Measurements from ENCODE around the gene ZNF674.

ZNF674 gene

DNA sequence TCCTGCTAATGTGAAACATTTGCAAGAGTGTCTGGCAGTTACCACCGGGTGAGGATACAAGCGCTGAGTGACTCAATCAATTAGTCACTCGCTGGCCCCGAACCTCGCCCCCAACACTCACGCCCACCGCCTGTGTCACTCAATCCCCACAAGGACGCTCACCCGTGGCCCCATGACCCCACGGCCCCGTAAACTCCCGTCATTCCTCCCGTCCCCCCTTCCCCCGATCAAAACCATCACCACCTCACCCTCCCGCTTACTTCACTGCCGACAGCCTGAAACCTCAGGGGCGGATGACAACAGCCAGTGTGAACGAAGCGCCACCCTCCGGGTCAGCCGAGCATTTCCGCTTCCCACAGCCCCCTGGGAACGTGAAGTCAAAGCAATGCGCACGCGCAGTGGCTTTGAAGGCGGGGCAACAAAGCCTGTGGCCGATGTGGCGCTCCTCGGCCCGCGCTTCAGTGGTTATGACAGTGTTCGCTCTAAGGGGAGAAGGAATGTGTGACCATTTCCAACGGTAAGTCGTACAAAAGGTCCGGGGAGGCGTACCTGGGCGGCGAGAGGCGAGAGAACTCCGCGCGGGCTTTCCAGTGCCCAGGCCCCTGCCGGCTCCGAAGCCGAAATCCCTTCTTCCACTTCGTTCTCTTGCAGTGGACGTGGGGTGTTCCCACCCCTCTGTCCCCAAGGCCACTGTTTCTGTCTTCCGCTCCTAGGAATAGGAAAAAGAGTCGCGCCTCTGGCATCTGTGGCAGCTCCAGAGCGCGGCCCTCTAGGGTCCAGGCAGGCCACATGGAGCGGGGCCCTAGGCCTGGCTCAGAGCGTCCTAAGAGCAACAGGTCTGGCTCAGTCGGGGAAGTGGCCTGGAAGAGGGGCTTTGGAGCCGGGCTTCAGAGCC is at the start of gene ZNF674:
Gene ZNF674 (minus strand): TSS at position 311 of the 895 bp plus-strand sequence. CDS start 3,334 bp downstream, outside the sequence.
- DNase-seq = peak; percentile 85 to 98 (median 94)

DNA sequence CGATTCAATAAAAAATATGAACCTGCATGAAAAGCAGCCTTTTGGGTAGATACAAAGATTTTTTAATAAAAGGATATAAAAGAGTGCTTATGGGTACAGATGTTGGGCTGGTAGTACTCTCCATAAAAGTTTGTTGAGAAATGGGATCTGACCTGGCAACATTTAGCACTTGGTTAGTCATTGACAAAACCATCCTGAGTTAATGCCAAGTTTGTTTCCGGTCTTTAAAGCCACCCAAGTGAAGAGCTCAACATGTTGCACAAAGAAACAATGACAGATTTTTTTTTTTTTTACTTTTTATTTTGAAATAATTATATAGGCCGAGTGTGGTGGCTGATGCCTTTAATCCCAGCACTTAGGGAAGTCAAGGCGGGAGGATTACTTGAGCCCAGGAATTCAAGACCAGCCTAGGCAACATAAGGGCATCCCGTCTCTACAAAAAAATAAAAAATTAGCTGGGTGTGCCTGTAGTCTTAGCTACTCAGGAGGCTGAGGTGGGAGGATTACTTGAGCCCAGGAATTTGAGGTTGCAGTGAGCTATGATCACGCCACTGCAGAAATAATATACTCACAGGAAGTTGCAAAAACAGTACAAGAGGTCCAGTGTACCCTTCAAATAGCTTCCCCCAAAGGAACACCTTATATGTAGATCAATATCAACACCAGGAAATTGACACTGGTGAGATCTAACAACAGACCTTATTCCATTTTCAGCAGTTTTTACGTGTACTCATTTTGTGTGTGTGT is 44.9 kb upstream of the ZNF674 start:
- no peak for DNase-seq

DNA sequence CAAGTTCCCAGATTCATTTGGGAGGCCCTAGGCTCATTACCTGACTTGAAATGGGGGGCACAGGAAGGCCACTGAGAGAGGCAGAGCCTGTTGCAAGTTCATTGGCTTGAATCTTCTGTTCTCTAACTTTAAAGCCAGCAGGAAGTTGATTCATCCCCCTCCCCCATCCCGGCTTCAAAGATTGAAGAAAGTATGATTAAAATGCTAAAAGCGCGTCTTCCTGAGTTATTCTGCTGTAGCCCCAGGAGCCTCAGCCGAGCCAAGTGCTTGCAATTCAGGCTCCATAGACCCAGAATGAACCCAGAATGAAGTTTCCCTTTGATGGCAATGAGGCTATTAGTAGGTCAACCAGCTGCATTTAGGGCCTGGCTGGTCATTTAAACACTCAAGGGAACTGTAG is 43.0 kb upstream of the ZNF674 start:
- no peak for DNase-seq

DNA sequence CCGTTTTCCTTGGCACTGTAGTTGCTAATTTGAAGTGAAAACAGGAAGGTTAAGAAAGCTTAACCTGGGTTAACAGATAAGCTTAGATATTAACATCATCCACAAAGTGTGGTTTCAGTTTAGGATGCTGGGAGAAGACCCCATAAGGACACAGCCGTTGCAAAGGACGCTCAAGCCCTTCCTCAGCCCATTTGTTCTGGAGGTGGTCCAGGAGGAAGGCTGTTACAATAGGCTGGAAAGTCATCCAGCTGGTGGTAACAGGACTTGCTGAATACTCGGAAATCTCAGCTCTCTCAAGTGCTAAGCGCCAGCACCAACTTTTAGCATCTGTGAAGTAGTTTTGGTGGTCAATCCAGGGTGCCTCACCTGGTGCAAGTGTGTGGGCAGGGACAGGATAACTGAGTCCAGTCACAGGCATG is 42.5 kb upstream of the ZNF674 start:
- no peak for DNase-seq

DNA sequence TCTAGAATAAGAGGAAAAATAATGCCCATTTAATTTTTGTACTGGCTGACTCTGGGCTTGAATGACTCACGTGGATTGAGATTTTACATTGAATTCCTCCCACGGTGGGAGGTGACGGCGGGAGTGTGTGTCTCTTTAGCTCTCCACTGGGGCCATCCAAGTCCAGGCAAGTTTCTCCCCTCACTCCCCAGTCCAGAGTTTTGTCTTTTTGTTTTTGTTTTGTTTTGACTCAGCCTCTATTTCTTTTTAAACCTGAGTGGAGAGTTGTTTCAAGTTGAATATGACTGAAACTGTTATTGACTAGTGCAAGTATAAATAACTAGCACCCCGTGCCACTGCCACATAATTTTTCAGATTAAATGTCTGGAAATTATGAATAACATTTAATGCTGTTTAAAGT is 41.9 kb upstream of the ZNF674 start:
- DNase-seq = no peak

DNA sequence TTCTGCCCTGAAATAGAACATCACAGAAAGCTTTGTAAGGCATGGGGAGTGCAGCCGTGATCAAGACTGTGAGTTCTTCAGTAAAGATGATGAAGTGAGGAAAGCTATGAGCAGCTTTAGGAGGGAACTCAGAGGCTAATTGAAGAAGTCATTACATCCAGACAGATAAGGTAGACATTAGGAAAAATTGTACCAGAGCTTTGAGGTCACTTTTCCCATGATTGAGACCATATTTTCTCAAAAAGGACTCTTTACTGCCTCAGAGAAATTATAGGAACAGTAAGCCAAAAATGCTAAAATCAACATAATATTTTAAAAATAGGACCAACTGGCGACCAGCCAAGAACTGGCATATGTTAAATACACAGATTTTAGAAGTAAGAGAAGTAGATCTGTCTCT is 39.5 kb upstream of the ZNF674 start:
- DNase-seq = no peak

DNA sequence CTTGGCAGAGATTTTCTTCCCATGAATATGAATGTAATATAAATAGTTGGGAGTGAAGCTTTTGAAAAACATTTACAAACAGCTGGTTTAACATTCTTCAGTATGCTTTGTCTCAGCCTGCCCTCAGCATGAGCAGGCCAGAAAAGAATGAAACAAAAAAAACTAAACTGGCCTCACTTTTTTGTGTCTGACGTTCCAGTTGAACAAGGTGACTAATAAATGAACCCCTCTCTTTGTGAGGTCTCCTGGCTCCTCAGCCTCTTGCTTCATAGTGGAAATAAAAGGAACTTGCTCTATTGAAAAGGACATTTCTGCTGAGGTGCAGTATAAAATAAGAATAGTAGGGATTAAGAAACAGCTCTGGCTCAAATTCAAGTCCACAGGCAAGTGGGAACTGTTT is 37.7 kb upstream of the ZNF674 start:
- no peak for DNase-seq

DNA sequence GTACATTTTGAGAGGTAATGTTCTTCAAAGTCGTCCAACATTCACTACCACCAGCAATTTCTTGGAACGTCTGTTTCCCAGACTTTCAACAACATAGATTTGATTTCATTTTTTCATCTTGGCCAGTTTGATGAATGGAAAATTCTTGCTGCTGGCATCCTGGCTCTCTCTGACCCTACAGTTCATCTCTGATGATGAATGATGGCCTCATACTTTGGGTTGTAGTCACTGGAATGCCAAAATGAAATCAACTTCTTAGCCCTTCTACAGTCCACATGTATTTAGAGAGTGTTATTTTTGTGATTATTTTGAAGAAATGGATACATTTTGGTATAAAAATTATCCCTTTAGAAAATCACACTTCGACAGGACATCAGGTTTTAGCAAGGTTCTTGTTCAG is 37.1 kb upstream of the ZNF674 start:
- no peak for DNase-seq

DNA sequence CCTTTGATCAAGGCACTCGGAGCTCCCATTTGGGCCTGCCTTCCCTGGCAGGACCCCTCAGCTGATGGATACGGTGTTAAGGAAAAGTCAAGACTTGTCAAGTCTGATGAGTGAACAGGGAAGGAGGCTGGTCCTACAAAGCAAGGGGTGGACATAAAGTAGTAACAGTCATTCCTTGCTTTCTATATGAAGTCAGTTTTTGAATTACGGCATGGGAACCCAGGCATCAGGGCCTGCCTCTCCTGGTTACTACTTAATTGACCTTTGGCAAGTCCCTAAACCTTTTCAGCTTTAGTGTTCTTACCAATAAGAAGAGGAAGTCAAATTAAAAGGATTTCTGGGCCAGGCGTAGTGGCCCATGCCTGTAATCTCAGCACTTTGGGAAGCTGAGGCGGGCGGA is 35.4 kb upstream of the ZNF674 start:
- DNase-seq = no peak

DNA sequence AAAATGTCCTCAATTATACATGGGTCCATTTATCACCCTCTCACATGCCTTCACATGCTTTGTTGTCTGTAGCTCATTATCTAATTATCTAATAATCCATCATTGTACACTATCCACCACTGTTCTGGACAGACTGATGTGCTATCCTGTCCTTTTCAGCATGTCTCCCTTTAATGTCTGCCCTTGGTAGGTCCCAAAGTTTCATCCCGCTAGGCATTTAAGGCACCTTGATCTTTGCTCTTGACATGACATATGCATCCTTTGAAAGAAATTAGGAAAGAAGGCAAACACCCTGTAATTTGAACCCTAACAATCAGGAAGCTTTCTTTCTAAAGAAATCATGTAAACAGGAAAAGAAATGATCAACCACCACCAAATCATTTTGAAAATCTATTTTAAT is 34.0 kb upstream of the ZNF674 start:
- no peak for DNase-seq

DNA sequence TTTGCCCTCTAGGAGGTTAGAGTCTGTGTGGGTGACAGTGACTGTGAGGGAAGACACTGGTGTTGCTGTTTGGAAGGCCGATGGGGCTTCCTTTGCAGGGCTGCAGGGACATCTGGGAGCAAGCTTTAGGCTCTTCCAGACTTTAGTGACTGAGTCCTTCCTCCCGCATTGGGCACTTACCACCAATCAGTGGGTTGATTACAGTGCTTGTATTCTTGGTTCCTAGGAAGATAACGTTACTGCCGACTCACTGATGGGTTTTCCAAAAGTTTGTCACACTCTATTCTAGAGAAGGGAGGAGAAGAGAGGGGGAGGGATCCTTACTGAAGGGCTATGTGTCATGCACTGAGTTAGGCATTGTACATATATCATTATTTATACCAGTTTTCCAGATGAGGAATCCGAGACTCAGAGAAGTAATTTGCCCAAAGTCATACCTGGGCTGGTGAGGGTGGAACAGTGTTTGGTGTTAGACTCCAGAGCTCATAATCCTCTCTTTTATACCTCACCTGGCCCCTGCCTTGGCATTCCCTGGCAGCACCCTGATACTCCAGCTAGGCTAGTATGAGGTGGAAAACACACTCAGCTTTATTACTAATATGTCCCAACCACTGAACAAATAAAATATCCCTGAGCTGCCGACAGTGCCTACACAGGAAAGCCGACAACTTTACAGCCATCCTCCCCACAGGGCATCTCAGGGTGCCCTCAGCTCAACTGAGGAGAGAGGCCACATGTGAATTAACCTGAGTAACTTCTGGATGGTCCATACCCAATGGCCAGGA is 32.2 kb upstream of the ZNF674 start:
- no peak for DNase-seq

DNA sequence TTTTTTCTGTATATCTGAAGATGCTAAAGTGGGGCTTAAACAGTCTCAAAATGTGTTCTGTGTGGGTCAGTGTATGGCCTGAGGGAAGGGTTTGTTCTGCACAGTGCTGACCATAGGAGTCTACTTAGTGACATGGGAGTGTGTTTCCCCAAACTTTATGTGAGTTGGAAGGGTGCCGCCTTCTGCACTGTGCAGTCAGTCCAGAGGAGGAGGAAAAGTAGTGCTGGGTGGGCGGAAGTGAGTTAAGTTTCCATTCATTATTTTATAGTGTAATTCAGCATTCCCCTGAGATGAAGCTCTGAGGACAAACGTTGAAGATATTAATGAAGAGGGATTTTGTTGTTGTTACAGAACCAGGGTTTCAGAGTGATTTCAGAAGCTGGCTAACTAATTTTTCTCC is 31.2 kb upstream of the ZNF674 start:
- no peak for DNase-seq

DNA sequence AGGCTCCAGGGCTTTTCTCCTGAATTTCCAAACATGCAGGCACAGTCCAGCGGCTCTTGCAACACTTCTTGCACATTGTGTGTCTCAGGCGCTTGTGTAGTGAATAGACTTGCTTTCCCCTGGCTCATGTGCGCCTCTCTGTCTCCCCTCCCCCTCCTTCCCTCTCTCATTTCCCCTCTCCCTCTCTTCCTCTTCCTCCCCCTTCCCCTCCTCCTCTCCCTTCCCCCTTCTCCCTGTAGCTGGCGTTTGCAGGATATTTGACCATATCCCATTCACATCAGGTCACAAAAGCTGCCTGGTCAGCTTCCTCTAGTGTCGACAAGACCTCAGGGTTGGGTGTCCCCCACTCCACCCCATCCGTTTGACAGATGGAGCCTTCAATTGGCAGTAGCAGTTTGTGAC is 30.8 kb upstream of the ZNF674 start:
- peak in 1 of 3 experiments; percentile 54 for DNase-seq

DNA sequence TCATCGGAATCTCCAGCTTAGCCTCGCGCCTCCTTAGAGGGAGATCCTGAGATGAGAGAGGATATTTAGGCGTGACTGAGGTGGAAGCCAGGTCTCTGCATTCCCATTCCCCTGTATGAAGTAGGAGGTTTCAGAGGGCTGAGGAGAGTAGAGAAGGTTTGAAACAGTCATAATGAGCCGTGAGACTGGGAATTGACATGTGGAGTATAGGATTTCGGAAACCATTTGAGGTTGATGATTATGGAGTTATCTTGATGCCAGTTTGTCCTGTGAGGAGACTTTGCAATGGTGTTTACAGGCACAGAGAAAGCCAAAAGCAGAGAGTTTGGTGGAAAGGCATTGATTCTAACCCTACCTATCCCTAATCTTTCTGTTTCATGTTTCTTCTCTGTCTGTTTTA is 30.4 kb upstream of the ZNF674 start:
- DNase-seq = no peak

DNA sequence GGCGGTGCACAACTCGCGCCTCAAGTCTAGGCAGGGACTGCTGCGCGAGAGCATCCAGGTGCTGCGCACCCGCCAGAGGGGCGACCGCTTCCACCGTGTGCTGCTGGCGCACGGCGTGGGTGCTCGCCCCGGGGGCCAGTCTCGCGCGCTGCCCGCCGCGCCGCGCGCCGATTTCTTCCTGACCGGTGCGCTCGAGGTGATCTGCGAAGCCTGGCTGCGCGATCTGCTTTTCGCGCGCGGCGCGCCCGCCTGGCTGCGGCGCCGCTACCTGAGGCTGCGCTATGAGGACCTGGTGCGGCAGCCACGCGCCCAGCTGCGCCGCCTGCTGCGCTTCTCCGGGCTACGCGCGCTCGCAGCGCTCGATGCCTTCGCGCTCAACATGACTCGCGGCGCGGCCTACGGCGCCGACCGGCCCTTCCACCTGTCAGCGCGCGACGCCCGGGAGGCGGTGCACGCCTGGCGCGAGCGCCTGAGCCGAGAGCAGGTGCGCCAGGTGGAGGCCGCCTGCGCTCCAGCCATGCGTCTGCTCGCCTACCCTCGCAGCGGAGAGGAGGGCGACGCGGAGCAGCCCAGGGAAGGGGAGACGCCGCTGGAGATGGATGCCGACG is 29.7 kb upstream of the ZNF674 start:
- DNase-seq = peak; percentile 33 to 91 (median 89)

DNA sequence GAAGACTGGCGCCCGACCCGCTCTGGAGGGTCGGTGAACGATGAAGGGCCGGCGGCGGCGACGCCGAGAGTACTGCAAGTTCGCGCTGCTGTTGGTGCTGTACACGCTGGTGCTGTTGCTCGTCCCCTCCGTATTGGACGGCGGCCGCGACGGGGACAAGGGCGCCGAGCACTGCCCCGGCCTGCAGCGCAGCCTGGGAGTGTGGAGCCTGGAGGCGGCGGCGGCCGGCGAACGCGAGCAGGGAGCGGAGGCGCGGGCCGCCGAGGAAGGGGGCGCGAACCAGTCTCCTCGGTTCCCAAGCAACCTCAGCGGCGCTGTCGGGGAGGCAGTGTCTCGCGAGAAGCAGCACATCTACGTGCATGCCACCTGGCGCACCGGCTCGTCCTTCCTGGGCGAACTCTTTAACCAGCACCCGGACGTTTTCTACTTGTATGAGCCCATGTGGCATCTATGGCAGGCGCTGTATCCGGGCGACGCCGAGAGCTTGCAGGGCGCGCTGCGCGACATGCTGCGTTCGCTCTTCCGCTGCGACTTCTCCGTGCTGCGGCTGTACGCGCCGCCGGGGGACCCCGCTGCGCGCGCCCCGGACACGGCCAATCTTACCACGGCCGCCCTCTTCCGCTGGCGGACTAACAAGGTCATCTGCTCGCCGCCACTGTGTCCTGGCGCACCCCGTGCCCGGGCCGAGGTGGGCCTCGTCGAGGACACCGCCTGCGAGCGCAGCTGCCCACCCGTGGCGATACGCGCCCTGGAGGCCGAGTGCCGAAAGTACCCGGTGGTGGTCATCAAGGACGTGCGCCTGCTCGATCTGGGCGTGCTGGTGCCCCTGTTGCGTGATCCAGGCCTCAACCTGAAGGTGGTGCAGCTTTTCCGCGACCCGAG is 28.9 kb upstream of the ZNF674 start:
- peak; percentile 9 to 92 (median 88) for DNase-seq

DNA sequence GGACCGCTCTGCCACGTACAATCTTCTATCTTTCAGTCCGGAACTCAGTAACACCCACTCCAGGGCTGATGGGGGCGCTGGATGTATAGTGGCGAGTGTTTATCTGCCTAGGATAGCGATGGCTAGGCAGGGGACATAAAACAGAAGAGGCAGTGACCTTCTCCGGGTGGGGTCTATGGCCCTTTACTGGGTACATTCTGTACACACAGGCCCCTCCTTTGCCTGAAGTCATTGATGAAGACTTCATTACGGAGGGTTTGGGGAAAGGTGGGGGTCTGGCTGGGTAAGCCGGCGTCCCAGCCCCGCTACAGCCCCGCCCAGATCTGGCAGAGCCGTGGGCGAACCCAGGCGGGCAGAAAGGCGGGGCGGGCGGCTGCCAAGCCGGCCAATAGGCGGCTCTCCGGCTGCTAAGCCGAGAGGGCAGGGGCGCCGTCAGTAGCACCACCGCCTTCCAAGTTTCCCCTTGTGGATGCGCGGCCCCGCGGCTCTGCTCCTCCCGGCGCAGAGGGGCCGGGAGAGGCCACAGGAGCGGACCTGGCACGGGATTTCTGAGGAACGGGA is 28.2 kb upstream of the ZNF674 start, which contains the start of gene CHST7:
Gene CHST7 (plus strand): TSS at position 435 of the 561 bp plus-strand sequence. CDS start 167 bp downstream, outside the sequence.
- DNase-seq = peak; percentile 14 to 92 (median 90)

DNA sequence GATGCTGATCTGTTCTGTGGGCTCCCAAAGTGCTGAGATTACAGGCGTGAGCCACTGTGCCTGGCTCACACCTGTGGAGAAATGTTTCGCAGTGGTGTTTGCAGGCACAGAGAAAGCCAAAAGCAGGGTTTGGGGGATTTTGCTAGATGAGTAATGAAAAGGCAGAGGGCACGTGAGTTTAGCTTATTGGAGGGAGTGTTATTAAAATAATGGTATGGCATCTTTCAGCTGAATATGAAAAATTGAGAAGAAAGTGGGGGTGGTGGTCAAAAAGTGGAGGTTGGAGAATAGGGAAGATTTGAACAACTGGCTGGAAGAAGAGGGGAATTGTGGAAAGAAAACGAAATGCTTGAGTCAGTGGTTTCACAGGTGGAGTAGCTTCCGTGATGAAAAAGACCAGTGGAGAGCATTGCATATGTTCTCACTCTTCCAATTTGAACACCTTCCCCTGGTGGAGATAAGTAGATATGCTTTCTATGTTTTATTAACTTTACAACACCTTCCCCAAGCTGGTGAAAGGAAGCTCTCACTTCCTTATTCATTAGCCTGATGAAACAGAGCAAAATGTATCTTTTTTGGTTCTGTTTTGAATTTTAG is 27.2 kb upstream of the ZNF674 start:
- DNase-seq = no peak

DNA sequence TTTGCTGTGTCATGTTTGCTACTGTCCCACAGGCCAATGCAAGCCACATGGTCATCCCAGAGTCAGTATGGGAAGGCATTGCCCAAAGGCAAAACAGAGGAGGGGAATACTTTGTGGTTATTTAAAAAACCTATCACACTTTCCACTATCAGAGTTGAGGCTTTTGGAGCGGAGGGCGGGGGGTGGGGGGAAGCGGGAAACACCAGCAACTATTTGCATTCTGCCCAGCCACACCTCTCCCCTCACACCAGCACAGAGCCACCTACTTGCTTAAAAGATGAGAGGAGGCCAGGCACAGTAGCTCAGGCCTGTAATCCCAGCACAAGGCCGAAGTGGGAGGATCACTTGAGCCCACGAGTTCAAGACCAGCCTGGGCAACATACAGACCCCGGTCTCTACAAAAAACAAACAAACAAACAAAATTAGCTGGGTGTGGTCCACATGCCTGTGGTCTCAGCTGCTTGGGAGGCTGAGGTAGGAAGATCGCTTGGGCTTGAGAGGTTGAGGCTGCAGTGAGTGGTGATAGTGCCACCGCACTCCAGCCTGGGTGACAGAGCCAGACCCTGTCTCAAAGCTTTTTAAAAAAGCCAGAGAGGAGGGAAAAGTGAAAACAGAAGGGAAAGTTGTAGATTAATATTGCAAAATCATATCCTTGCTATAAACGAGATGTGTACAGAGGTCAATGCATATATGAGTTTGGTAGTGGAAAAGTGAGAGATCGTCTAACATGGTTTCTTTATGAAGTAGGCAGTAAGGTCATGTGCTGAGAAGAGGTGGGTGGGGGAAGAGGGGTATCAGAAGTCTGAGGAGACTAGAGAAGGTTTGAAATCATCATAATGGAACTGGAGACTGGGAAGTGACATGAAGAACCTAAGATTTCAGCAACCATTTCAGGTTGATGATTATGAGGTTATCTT is 26.5 kb upstream of the ZNF674 start:
- DNase-seq = no peak

DNA sequence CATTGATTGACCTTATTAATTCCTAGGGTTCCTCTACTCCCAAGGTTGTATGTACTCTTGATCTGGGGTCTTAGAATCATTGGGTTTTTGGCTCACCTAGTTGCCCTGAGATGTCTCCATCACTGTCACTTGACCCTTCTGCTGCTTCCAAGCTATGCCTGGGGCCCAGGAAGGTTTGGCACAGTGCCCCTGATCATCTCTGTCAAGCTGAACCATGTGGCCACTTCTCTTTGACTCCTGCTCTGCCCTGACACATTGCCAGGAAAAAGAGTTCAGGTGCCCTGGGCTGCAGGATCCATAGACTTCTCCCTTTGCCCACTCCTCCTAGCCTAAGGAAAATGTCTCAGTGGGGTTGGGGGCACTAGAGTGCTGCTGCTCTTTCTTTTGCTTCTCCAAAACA is 24.4 kb upstream of the ZNF674 start:
- DNase-seq = no peak
